Heart left ventricle (tissue), 13 donors: Measurements from ENCODE around the gene ABTB2.

ENCODE experiments used
- CTCF ChIP-seq, 12 donors: fragments of 200-600 bp; sonication (generic) in 4 of 12; IDR thresholded peaks; one replicate each; pipeline versions ENCODE4 v1.5.0 to v1.8.0; 2018 to 2022; ENCODE audit warnings: antibody characterized with exemption in 12 of 12, mild to moderate bottlenecking in 5 of 12
- POLR2A ChIP-seq, 2 donors: fragments of 450-650 bp; IDR thresholded peaks; one replicate each; pipeline ENCODE4 v1.6.1; 2017; ENCODE audit warnings: antibody characterized with exemption in 2 of 2, mild to moderate bottlenecking in 2 of 2, moderate library complexity in 2 of 2
- donor health status: ischemic (EF 13 %, LVEDD 7.1; RV severe dilation, severe dysfunction).
- donor health status: DM: no; HTN: yes; CAD: no.
- donor health status: DM: no; HTN: no; CAD: no.
- donor health status: ischemic (EF 25% LVEDD 6.9; RV normal size, moderate dysfunction).
- donor health status: ischemic (EF 25% LVEDD 5.7; RV mildly dilated, moderate dysfunction).
- donor health status: ischemic (EF 35%, LVEDD 5.7; RV mildly dilated, moderate dysfunction).
- donor health status: nonischemic (EF 11% LVEDD 7.7; RV severe dilation, severe dysfunction).
- donor health status: DM: yes; HTN: yes; CAD: no.
- donor health status: PGD.
- donor health status: ischemic (EF 29% LVEDD 5.4; RV normal size, mild dysfunction).
- donor health status: nonischemic (EF 23%, LVEDD 6.1; RV moderate dilation, normal function).

GRCh38 chr11:34149786-34150185, 208.0 kb downstream of the ABTB2 start:
- TF ChIP-seq POLR2A (IDR thresholded peaks at IDR 0.05), result no peak
- TF ChIP-seq CTCF (IDR thresholded peaks at IDR 0.05), result peak in 7 of 12 donors; percentile 7 to 36 (median 23)
